Endodermal cell (in vitro differentiated cells): Measurements from ENCODE around the gene MOB1A. TPM values are rescaled to one million over a fixed set of nuclear protein-coding genes. Genes with fewer than 3 reads are reported as not detected.
A peak's percentile ranks its signal among the peaks of the same experiment; 100 is the strongest.

ENCODE experiments used
- DNase-seq: peaks from one replicate; pipeline ENCODE4 v3.0.0-alpha.2; 2017
- H3K27ac ChIP-seq: 2 replicates; pipeline ENCODE4 v1.5.1; 2013; ENCODE audit warnings: mild to moderate bottlenecking, low read depth, low read length, moderate library complexity
- H3K27me3 ChIP-seq: 2 replicates; pipeline ENCODE4 v1.6.1; 2013; ENCODE audit warnings: mild to moderate bottlenecking, low read length, moderate library complexity; ENCODE audit not compliant: insufficient read depth, control insufficient read depth, poor library complexity, severe bottlenecking
- H3K36me3 ChIP-seq: 2 replicates; pipeline ENCODE4 v1.7.0; 2013; ENCODE audit warnings: mild to moderate bottlenecking, low read length, moderate library complexity; ENCODE audit not compliant: control insufficient read depth, insufficient read depth
- H3K4me1 ChIP-seq: one replicate; pipeline ENCODE4 v1.7.0; 2013; ENCODE audit warnings: low read length; ENCODE audit not compliant: control insufficient read depth, insufficient read depth
- H3K4me3 ChIP-seq: 2 replicates; pipeline ENCODE4 v1.5.1; 2013; ENCODE audit warnings: mild to moderate bottlenecking, low read length, moderate library complexity
- H3K9ac ChIP-seq: 2 replicates; pipeline ENCODE4 v1.6.1; 2013; ENCODE audit warnings: mild to moderate bottlenecking, low read length, moderate library complexity; ENCODE audit not compliant: poor library complexity, severe bottlenecking; ENCODE audit errors: extremely low read depth
- H3K9me3 ChIP-seq: 2 replicates; pipeline ENCODE4 v1.6.1; 2013; ENCODE audit warnings: mild to moderate bottlenecking, low read length, moderate library complexity; ENCODE audit not compliant: control insufficient read depth
- H3K27ac Mint-ChIP-seq: 2 replicates; pipeline ENCODE4 v1.8.0; 2020; ENCODE audit warnings: mixed read lengths
- H3K27me3 Mint-ChIP-seq: 2 replicates; pipeline ENCODE4 v1.8.0; 2021; ENCODE audit warnings: mild to moderate bottlenecking, mixed read lengths; ENCODE audit not compliant: insufficient read depth
- H3K36me3 Mint-ChIP-seq: 2 replicates; pipeline ENCODE4 v1.8.0; 2020; ENCODE audit warnings: low read depth, mixed read lengths
- H3K4me1 Mint-ChIP-seq: 2 replicates; pipeline ENCODE4 v1.8.0; 2020; ENCODE audit warnings: mixed read lengths
- H3K4me3 Mint-ChIP-seq: 2 replicates; pipeline ENCODE4 v1.8.0; 2020; ENCODE audit warnings: mild to moderate bottlenecking, moderate library complexity, mixed read lengths
- H3K9me3 Mint-ChIP-seq: 2 replicates; pipeline ENCODE4 v1.8.0; 2020; ENCODE audit warnings: mild to moderate bottlenecking, mixed read lengths
- WGBS, 2 experiments: methylation state at CpG; one replicate each; pipeline versions ENCODE4 v1.1.5 to v1.1.7; 2013; ENCODE audit warnings: missing lambda C conversion rate in 2 of 2, mixed read lengths in 1 of 2; ENCODE audit not compliant: insufficient coverage in 1 of 2, insufficient read length in 1 of 2; 5-methylcytosine and 5-hydroxymethylcytosine counted together
- long read RNA-seq, 4 experiments: library from polyadenylated mRNA in 2 of 4; library from RNA in 1 of 4; library from capped mRNA in 1 of 4; stranded (forward) in 3 of 4; unstranded in 1 of 4; transcript quantifications; one replicate each; pipeline ENCODE4 v2.0.0, GENCODE V29; 2020 to 2021; ENCODE audit warnings: inconsistent platforms in 1 of 4
- polyA plus RNA-seq, 2 experiments: library from polyadenylated mRNA; stranded (reverse); fragments of 50-300 nt; gene quantifications; one replicate each; pipeline ENCODE4 v1.2.3, GENCODE V29; 2013
- total RNA-seq, 2 donors: library from RNA; stranded (reverse); fragmentation: NEBNext Ultra II Directional in 1 of 2; extraction: Animal tissue kit (Norgen Biotek cat#: 25700) in 1 of 2; gene quantifications; 2 replicates in 1 of 2; 3 replicates in 1 of 2; pipeline ENCODE4 v1.2.1, GENCODE V29; 2021
- TF ChIP-seq, protein P1 (sequence below): fragments of 200-600 bp; sonication (generic); conservative IDR thresholded peaks from 2 replicates; pipeline ENCODE4 v1.5.0; 2021; ENCODE audit warnings: antibody characterized with exemption, mild to moderate bottlenecking

The MOB1A gene
- 100 to 1,000 TPM in 1 of 2 donors, 10 to 100 TPM in 1; 92.3 to 125 TPM for total RNA-seq
- polyA plus RNA-seq (2013, experiment 1 of 2): 73.3 TPM
- polyA plus RNA-seq (2013, experiment 2 of 2): 70.5 TPM
- long read RNA-seq, experiment 1, full-length matches to known transcripts: 11 of 52 reads
- long read RNA-seq, experiment 1, partial matches to known transcripts: 3 of 52 reads
- long read RNA-seq, experiment 1, other reads (novel, unspliced or antisense): 38 of 52 reads
- long read RNA-seq, experiment 2, full-length matches to known transcripts: 222 of 274 reads
- long read RNA-seq, experiment 2, partial matches to known transcripts: 7 of 274 reads
- long read RNA-seq, experiment 2, other reads (novel, unspliced or antisense): 45 of 274 reads
- long read RNA-seq, experiment 3, full-length matches to known transcripts: 153 of 190 reads
- long read RNA-seq, experiment 3, partial matches to known transcripts: 0 of 190 reads
- long read RNA-seq, experiment 3, other reads (novel, unspliced or antisense): 37 of 190 reads
- long read RNA-seq, experiment 4, full-length matches to known transcripts: 19 of 25 reads
- long read RNA-seq, experiment 4, partial matches to known transcripts: 0 of 25 reads
- long read RNA-seq, experiment 4, other reads (novel, unspliced or antisense): 6 of 25 reads

DNA sequence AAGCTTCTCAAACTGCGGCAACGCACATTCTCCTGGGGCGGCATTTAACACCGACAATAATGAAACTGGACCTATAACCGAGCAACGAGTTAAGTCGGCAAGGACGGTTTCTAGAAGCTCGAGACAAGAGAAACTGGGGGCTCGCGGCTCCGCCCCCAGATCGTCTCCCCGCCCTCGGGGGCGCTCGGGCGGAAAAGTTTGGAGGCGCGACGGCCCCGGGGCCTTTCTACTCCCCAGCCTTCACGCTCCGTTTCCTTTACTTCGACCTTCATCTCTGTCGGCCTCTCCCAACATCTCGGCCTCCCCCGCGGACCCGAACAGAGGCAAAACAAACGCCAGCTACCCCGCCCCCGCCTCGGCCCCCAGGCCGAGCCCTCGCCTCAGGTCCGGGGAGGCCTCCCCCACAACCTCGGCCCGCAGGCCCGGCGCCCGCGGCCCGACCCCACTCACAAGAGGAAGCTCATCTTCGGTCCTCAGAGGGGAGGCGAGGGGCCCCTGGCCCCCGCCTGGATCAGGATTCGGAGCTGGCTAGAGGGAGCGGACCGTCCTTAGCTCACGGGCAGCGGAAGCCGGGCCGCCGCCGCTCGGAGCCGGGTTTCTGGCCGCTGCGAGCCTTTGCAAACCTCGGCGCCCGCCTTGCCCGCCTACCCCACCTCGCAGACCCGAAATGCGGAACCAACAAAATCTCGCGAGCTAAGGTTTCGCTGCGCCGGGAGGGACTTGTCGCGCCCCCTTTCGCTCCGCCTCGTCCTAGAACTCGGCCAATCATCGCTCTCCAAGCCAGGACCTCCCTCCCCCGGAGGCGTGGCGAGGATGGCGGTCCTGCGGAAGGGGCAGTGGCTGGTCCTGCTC lies at the start of gene MOB1A:
Gene MOB1A (minus strand): TSS at position 669 of the 852 bp plus-strand sequence. CDS start 205 bp downstream, at position 464.
- Histone ChIP-seq H3K4me1 (no peaks in the 10 kb centered on the region), H3K9me3 (peaks cover 25% of the 10 kb centered on the region), H3K4me3 (peak within 1 kb of the TSS; percentile 100), H3K27me3 (no peaks in the 10 kb centered on the region), H3K36me3 (peaks cover 23% of the 10 kb centered on the region), H3K27ac (peak within 1 kb of the TSS; percentile 95), H3K9ac (peak within 1 kb of the TSS; percentile 94)
- WGBS, 2 experiments: 0 to 1% methylated on average over 21 to 84 of the region's 84 CpGs
- peak; percentile 99 for DNase-seq
- H3K9me3 Mint-ChIP-seq: peaks cover 28% of the 10 kb centered on the region
- no peaks in the 10 kb centered on the region for H3K27me3 Mint-ChIP-seq
- H3K36me3 Mint-ChIP-seq: peaks cover 27% of the 10 kb centered on the region
- H3K4me3 Mint-ChIP-seq: peak within 1 kb of the TSS; percentile 78
- TF ChIP-seq, protein P1, sequence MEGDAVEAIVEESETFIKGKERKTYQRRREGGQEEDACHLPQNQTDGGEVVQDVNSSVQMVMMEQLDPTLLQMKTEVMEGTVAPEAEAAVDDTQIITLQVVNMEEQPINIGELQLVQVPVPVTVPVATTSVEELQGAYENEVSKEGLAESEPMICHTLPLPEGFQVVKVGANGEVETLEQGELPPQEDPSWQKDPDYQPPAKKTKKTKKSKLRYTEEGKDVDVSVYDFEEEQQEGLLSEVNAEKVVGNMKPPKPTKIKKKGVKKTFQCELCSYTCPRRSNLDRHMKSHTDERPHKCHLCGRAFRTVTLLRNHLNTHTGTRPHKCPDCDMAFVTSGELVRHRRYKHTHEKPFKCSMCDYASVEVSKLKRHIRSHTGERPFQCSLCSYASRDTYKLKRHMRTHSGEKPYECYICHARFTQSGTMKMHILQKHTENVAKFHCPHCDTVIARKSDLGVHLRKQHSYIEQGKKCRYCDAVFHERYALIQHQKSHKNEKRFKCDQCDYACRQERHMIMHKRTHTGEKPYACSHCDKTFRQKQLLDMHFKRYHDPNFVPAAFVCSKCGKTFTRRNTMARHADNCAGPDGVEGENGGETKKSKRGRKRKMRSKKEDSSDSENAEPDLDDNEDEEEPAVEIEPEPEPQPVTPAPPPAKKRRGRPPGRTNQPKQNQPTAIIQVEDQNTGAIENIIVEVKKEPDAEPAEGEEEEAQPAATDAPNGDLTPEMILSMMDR: no peak
- H3K4me1 Mint-ChIP-seq: peaks cover 8% of the 10 kb centered on the region
- peak within 1 kb of the TSS; percentile 90 for H3K27ac Mint-ChIP-seq

DNA sequence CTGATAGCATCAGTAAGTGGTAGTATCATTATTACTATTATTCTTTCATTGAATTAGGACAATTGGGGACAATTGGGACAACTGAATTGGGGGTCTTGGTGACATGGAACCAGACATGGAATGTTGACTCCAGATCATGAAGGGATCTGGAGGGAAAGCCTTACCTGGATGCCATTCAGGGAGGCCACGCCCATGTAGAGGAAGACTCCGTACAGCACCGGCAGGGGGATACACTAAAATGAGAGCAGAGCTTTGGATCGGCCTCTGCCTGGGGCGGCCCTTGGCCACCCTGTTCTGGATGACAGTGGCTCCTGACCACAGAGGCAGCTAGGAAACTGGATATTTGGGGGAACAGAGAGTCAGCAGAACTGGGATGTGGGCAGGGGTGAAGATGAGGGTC lies 49.0 kb upstream of the MOB1A start:
- H3K4me1 Mint-ChIP-seq: no peaks in the 10 kb centered on the region
- 89% methylated on average over 5 of the region's 5 CpGs; no CpG with 5 or more reads in 1 of the 2 experiments for WGBS, 2 experiments
- Histone ChIP-seq H3K9me3 (no peaks in the 10 kb centered on the region), H3K9ac (no peak overlapping the region), H3K27ac (no peak overlapping the region), H3K4me3 (no peak overlapping the region), H3K4me1 (no peaks in the 10 kb centered on the region), H3K27me3 (no peaks in the 10 kb centered on the region), H3K36me3 (peaks cover 4% of the 10 kb centered on the region)
- no peaks in the 10 kb centered on the region for H3K9me3 Mint-ChIP-seq
- H3K4me3 Mint-ChIP-seq: no peak overlapping the region
- H3K27me3 Mint-ChIP-seq: peaks cover 2% of the 10 kb centered on the region
- peak; percentile 61 for DNase-seq
- no peaks in the 10 kb centered on the region for H3K36me3 Mint-ChIP-seq
- TF ChIP-seq, protein P1: peak; percentile 36
- no peak overlapping the region for H3K27ac Mint-ChIP-seq

DNA sequence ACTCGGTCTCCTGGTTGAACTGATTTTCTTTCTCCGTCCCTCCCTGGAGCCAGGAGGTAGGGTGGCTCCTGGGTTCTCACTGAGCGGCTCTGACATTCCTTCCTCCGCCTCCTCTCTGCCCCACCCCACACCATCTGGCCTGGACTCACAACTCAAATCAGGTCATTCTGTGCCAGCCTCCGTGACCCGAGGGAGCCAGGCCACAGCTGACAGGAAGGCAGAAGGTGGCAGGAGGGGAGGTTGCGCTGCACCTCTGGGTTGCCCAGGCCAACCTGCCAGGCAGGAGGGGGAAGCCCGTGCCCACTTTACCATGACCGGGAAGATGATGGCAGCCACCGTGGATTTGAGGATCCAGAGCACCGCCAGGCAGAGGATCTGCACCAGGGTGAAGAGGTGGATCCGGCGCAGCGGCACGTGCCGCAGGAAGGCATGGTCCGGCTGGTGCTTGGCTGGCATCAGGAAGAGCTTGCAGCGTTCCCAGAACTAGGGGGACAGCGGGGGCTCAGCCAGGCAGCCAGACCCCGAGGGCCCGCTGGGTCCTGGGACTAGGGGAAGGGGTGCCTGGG lies 48.1 kb upstream of the MOB1A start:
- Mint-ChIP-seq H3K36me3 (no peaks in the 10 kb centered on the region), H3K9me3 (no peaks in the 10 kb centered on the region), H3K27ac (no peak overlapping the region), H3K4me3 (no peak overlapping the region), H3K27me3 (peaks cover 2% of the 10 kb centered on the region), H3K4me1 (no peaks in the 10 kb centered on the region)
- 89 to 100% methylated on average over 7 to 21 of the region's 21 CpGs for WGBS, 2 experiments
- no peak overlapping the region for H3K4me3 ChIP-seq
- no peaks in the 10 kb centered on the region for H3K4me1 ChIP-seq
- no peak overlapping the region for H3K9ac ChIP-seq
- peaks cover 8% of the 10 kb centered on the region for H3K36me3 ChIP-seq
- DNase-seq: peak; percentile 51
- no peaks in the 10 kb centered on the region for H3K27me3 ChIP-seq
- H3K9me3 ChIP-seq: no peaks in the 10 kb centered on the region
- TF ChIP-seq, protein P1: no peak
- H3K27ac ChIP-seq: no peak overlapping the region
